ENCODE data around the gene GNG12.

GRCh38 chr1:67789551-67789950 is 43.7 kb downstream of the GNG12 start:
- TF ChIP-seq CTCF (IDR thresholded peaks at IDR 0.05) (no peak), POLR2A (IDR thresholded peaks at IDR 0.05) (no peak)

All from testis (tissue), 2 donors.